Caco-2 (cell line): ENCODE measurements around the gene ANKRD44. TPM values are rescaled to one million over a fixed set of nuclear protein-coding genes. Genes with fewer than 3 reads are reported as not detected.

Experiments
- BruUV-seq: library from RNA; stranded (reverse); fragments of 400-500 nt; replicated peaks from 2 replicates; lab custom pipeline; 2021; lab: Mats Ljungman, UMichigan
- CTCF ChIA-PET: fragments of 300-600 bp; sonication (Branson Sonifier 250); formaldehyde crosslinking; loops from one replicate; lab custom pipeline; 2022; ENCODE audit warnings: antibody characterized with exemption; lab: Charles Lee
- POLR2A ChIA-PET: fragments of 300-600 bp; sonication (Branson Sonifier 250); formaldehyde crosslinking; loops from one replicate; lab custom pipeline; 2022; ENCODE audit warnings: antibody characterized with exemption; lab: Charles Lee
- DNase-seq, 2 experiments: peaks; one replicate each; pipeline versions ENCODE4 v3.0.0 to v3.0.0-alpha.2; 2020 to 2022
- H3K27me3 ChIP-seq: replicated peaks from 2 replicates; pipeline ENCODE4 v1.6.0; 2011; ENCODE audit warnings: low read length; ENCODE audit not compliant: control insufficient read depth, insufficient read depth
- H3K36me3 ChIP-seq: 2 replicates; pipeline ENCODE4 v1.5.1; 2011; ENCODE audit warnings: low read length; ENCODE audit not compliant: control insufficient read depth, insufficient read depth
- H3K4me1 ChIP-seq: fragments of 250-450 bp; sonication (Bioruptor Pico); 2 replicates; pipeline ENCODE4 v1.5.1; 2020; ENCODE audit warnings: mild to moderate bottlenecking
- H3K4me3 ChIP-seq: 2 replicates; pipeline ENCODE4 v1.5.1; 2011; ENCODE audit warnings: low read depth, mild to moderate bottlenecking, control low read depth, low read length
- H3K9me3 ChIP-seq: fragments of 250-450 bp; sonication (Bioruptor Pico); 2 replicates; pipeline ENCODE4 v1.5.1; 2020; ENCODE audit warnings: mild to moderate bottlenecking, moderate library complexity
- H3K27ac Mint-ChIP-seq: one replicate; pipeline ENCODE4 v1.8.0; 2022; ENCODE audit warnings: mixed read lengths; ENCODE audit not compliant: unreplicated experiment
- H3K27me3 Mint-ChIP-seq: one replicate; pipeline ENCODE4 v1.8.0; 2022; ENCODE audit warnings: mixed read lengths; ENCODE audit not compliant: insufficient read depth, unreplicated experiment
- H3K36me3 Mint-ChIP-seq: one replicate; pipeline ENCODE4 v1.8.0; 2022; ENCODE audit warnings: mild to moderate bottlenecking, mixed read lengths; ENCODE audit not compliant: insufficient read depth, unreplicated experiment
- H3K4me1 Mint-ChIP-seq: one replicate; pipeline ENCODE4 v1.8.0; 2022; ENCODE audit warnings: low read depth, mixed read lengths; ENCODE audit not compliant: unreplicated experiment
- H3K4me3 Mint-ChIP-seq: one replicate; pipeline ENCODE4 v1.8.0; 2022; ENCODE audit warnings: mild to moderate bottlenecking, moderate library complexity, mixed read lengths; ENCODE audit not compliant: unreplicated experiment
- H3K9me3 Mint-ChIP-seq: one replicate; pipeline ENCODE4 v1.8.0; 2022; ENCODE audit warnings: mixed read lengths; ENCODE audit not compliant: unreplicated experiment
- intact Hi-C: fragments of 100-400 bp; cut with micrococcal nuclease; formaldehyde crosslinking; loops from one replicate; pipeline ENCODE4 v1.10.0; 2022; ENCODE audit not compliant: unreplicated experiment
- total RNA-seq: library from RNA; stranded (reverse); gene quantifications from 2 replicates; pipeline ENCODE4 v1.2.3, GENCODE V29; 2022
- TF ChIP-seq, protein P1 (sequence below), 2 experiments: fragments of 200-600 bp in 1 of 2; IDR thresholded peaks; 1 replicate in 1 of 2; 2 replicates in 1 of 2; pipeline versions ENCODE4 v1.5.1 to v1.8.0; 2011 to 2022; ENCODE audit warnings: antibody characterized with exemption in 1 of 2, control low read depth in 1 of 2, inconsistent platforms in 1 of 2, low read depth in 1 of 2, low read length in 1 of 2, mild to moderate bottlenecking in 1 of 2, moderate library complexity in 1 of 2; ENCODE audit not compliant: insufficient read depth in 1 of 2, severe bottlenecking in 1 of 2, unreplicated experiment in 1 of 2

The ANKRD44 gene
- total RNA-seq, 1 experiment from 2014 or later = 1.0 TPM

- no peaks in the 10 kb centered on the region for H3K9me3 Mint-ChIP-seq
- H3K36me3 Mint-ChIP-seq = no peaks in the 10 kb centered on the region
- POLR2A ChIA-PET = no interaction called here
- Histone ChIP-seq H3K36me3 (no peaks in the 10 kb centered on the region), H3K4me3 (no peak overlapping the region), H3K4me1 (no peaks in the 10 kb centered on the region), H3K27me3 (no peaks in the 10 kb centered on the region), H3K9me3 (no peaks in the 10 kb centered on the region)
- CTCF ChIA-PET = no interaction called here
- intact Hi-C loops = no loop called here
- TF ChIP-seq, protein P1, sequence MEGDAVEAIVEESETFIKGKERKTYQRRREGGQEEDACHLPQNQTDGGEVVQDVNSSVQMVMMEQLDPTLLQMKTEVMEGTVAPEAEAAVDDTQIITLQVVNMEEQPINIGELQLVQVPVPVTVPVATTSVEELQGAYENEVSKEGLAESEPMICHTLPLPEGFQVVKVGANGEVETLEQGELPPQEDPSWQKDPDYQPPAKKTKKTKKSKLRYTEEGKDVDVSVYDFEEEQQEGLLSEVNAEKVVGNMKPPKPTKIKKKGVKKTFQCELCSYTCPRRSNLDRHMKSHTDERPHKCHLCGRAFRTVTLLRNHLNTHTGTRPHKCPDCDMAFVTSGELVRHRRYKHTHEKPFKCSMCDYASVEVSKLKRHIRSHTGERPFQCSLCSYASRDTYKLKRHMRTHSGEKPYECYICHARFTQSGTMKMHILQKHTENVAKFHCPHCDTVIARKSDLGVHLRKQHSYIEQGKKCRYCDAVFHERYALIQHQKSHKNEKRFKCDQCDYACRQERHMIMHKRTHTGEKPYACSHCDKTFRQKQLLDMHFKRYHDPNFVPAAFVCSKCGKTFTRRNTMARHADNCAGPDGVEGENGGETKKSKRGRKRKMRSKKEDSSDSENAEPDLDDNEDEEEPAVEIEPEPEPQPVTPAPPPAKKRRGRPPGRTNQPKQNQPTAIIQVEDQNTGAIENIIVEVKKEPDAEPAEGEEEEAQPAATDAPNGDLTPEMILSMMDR (IDR thresholded peaks at IDR 0.05; ENCODE audit: insufficient read depth in 1 of 2, low read depth in 1 of 2, low read length in 1 of 2, severe bottlenecking in 1 of 2, unreplicated experiment in 1 of 2) = no peak
- H3K4me1 Mint-ChIP-seq = no peaks in the 10 kb centered on the region
- H3K4me3 Mint-ChIP-seq = no peak overlapping the region
- peaks cover 11% of the 10 kb centered on the region for H3K27me3 Mint-ChIP-seq
- no TSS peak for BruUV-seq
- H3K27ac Mint-ChIP-seq = no peak overlapping the region
- no peak for DNase-seq
These were observed 73.8 kb downstream of the ANKRD44 start for GRCh38 chr2:197236816-197237215.

- peaks cover 11% of the 10 kb centered on the region for H3K27me3 Mint-ChIP-seq
- H3K4me1 ChIP-seq = no peaks in the 10 kb centered on the region
- H3K4me1 Mint-ChIP-seq = no peaks in the 10 kb centered on the region
- TF ChIP-seq, protein P1 (IDR thresholded peaks at IDR 0.05; ENCODE audit: insufficient read depth in 1 of 2, low read depth in 1 of 2, low read length in 1 of 2, severe bottlenecking in 1 of 2, unreplicated experiment in 1 of 2) = no peak
- intact Hi-C loops = no loop called here
- no peaks in the 10 kb centered on the region for H3K9me3 ChIP-seq
- CTCF ChIA-PET = no interaction called here
- POLR2A ChIA-PET = no interaction called here
- BruUV-seq = no TSS peak
- no peaks in the 10 kb centered on the region for H3K36me3 ChIP-seq
- DNase-seq = no peak
- no peaks in the 10 kb centered on the region for H3K27me3 ChIP-seq
- no peaks in the 10 kb centered on the region for H3K9me3 Mint-ChIP-seq
- no peak overlapping the region for H3K4me3 ChIP-seq
- H3K36me3 Mint-ChIP-seq = no peaks in the 10 kb centered on the region
- H3K27ac Mint-ChIP-seq = no peak overlapping the region
- no peak overlapping the region for H3K4me3 Mint-ChIP-seq
These were observed 74.4 kb downstream of the ANKRD44 start for GRCh38 chr2:197236159-197236558.

DNA sequence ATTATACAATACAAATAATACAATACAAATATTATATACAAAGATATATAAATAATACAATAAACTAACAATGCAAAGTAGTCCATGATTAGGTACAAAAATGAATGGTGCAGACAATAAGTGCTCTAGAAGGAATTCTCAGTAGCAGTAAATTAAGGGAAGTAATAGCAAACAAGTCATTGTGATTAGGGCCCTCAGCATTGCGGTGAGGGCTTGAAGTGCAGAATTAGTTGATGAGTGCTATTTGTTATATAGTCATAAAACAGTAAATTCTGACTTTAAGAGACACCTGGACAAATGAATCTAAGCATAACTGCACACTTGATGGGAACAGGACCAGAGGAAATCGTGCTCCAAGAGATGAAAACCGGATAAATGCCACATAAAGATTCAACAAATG, 74.9 kb downstream of the ANKRD44 start:
- H3K36me3 ChIP-seq = no peaks in the 10 kb centered on the region
- no peaks in the 10 kb centered on the region for H3K4me1 ChIP-seq
- Mint-ChIP-seq H3K27ac (no peak overlapping the region), H3K27me3 (peaks cover 12% of the 10 kb centered on the region), H3K4me3 (no peak overlapping the region), H3K36me3 (no peaks in the 10 kb centered on the region), H3K9me3 (no peaks in the 10 kb centered on the region), H3K4me1 (no peaks in the 10 kb centered on the region)
- no peaks in the 10 kb centered on the region for H3K27me3 ChIP-seq
- intact Hi-C loops = no loop called here
- CTCF ChIA-PET = no interaction called here
- POLR2A ChIA-PET = no interaction called here
- no peaks in the 10 kb centered on the region for H3K9me3 ChIP-seq
- TF ChIP-seq, protein P1 (IDR thresholded peaks at IDR 0.05; ENCODE audit: insufficient read depth in 1 of 2, low read depth in 1 of 2, low read length in 1 of 2, severe bottlenecking in 1 of 2, unreplicated experiment in 1 of 2) = no peak
- no TSS peak for BruUV-seq
- no peak overlapping the region for H3K4me3 ChIP-seq
- no peak for DNase-seq
